ENCODE data around the gene RHAG. TPM values are rescaled to one million over a fixed set of nuclear protein-coding genes. Genes with fewer than 3 reads are reported as not detected.
A peak's percentile ranks its signal among the peaks of the same experiment; 100 is the strongest.

RHAG gene
- total RNA-seq, 1 donor from 2014 or later = not detected

GRCh38 chr6:49570474-49571079 lies 66.1 kb downstream of the RHAG start:
- no peaks in the 10 kb centered on the region for H3K9me3 Mint-ChIP-seq
- H3K27me3 Mint-ChIP-seq (ENCODE audit: low read depth) = no peaks in the 10 kb centered on the region
- no peak overlapping the region for H3K27ac Mint-ChIP-seq (ENCODE audit: unreplicated experiment)
- no peak overlapping the region for H3K4me3 Mint-ChIP-seq
- H3K36me3 Mint-ChIP-seq (ENCODE audit: low read depth) = no peaks in the 10 kb centered on the region
- no peak for DNase-seq (ENCODE audit: low read depth, low spot score)
- H3K4me1 Mint-ChIP-seq = no peaks in the 10 kb centered on the region
- TF ChIP-seq, protein P1, sequence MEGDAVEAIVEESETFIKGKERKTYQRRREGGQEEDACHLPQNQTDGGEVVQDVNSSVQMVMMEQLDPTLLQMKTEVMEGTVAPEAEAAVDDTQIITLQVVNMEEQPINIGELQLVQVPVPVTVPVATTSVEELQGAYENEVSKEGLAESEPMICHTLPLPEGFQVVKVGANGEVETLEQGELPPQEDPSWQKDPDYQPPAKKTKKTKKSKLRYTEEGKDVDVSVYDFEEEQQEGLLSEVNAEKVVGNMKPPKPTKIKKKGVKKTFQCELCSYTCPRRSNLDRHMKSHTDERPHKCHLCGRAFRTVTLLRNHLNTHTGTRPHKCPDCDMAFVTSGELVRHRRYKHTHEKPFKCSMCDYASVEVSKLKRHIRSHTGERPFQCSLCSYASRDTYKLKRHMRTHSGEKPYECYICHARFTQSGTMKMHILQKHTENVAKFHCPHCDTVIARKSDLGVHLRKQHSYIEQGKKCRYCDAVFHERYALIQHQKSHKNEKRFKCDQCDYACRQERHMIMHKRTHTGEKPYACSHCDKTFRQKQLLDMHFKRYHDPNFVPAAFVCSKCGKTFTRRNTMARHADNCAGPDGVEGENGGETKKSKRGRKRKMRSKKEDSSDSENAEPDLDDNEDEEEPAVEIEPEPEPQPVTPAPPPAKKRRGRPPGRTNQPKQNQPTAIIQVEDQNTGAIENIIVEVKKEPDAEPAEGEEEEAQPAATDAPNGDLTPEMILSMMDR (conservative IDR thresholded peaks at IDR 0.05) = no peak

GRCh38 chr6:49565855-49566254 lies 70.8 kb downstream of the RHAG start:
- H3K4me1 Mint-ChIP-seq = peaks cover 2% of the 10 kb centered on the region
- H3K27ac Mint-ChIP-seq (ENCODE audit: unreplicated experiment) = peak overlapping the region; percentile 16
- TF ChIP-seq, protein P1 (conservative IDR thresholded peaks at IDR 0.05) = no peak
- no peak overlapping the region for H3K4me3 Mint-ChIP-seq
- no peak for DNase-seq (ENCODE audit: low read depth, low spot score)
- H3K9me3 Mint-ChIP-seq = peaks cover 5% of the 10 kb centered on the region
- H3K27me3 Mint-ChIP-seq (ENCODE audit: low read depth) = no peaks in the 10 kb centered on the region
- H3K36me3 Mint-ChIP-seq (ENCODE audit: low read depth) = no peaks in the 10 kb centered on the region

DNA sequence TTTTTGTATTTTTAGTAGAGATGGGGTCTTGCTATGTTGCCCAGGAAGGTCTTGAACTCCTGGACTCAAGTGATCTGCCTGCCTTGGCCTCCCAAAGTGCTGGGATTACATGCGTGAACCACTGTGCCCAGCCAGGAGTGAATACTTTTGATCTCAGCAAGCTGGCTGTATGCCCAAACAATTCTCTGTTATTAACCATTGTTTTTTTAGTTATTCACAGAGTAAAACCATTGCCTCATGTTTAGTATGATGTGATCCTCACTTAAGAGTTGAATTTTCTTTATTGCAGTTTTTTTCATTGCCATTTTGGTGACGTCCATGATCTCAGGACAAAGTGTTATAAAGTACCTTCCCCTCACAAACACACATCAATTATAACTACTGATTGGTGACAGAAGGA lies 71.4 kb downstream of the RHAG start:
- Mint-ChIP-seq H3K27ac (ENCODE audit: unreplicated experiment) (no peak overlapping the region), H3K36me3 (ENCODE audit: low read depth) (no peaks in the 10 kb centered on the region), H3K27me3 (ENCODE audit: low read depth) (no peaks in the 10 kb centered on the region), H3K9me3 (peaks cover 5% of the 10 kb centered on the region), H3K4me3 (no peak overlapping the region), H3K4me1 (peaks cover 4% of the 10 kb centered on the region)
- TF ChIP-seq, protein P1 (conservative IDR thresholded peaks at IDR 0.05) = no peak
- DNase-seq (ENCODE audit: low read depth, low spot score) = no peak

DNA sequence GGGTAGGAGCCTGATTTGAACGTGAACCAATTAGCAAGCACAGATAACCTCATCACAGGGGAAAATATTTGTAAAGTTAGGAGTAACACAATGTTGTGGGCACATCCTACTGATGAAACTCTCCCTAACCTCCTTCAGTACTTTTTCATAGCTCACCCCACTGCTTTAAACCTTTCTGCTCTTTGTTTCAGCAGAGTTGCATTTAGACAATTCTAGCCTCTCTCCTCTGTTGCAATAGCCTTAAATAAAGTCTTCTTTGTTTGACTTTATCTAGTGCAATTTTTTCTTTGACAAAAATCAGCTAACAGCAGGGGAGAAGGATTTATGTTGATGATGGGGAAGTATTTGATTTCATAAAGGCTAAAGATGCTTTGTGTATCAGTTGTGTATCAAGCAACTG lies 72.1 kb downstream of the RHAG start:
- H3K4me3 Mint-ChIP-seq = no peak overlapping the region
- H3K4me1 Mint-ChIP-seq = peaks cover 4% of the 10 kb centered on the region
- no peaks in the 10 kb centered on the region for H3K27me3 Mint-ChIP-seq (ENCODE audit: low read depth)
- TF ChIP-seq, protein P1 (conservative IDR thresholded peaks at IDR 0.05) = no peak
- no peak for DNase-seq (ENCODE audit: low read depth, low spot score)
- H3K9me3 Mint-ChIP-seq = peaks cover 5% of the 10 kb centered on the region
- H3K27ac Mint-ChIP-seq (ENCODE audit: unreplicated experiment) = peak overlapping the region; percentile 43
- H3K36me3 Mint-ChIP-seq (ENCODE audit: low read depth) = no peaks in the 10 kb centered on the region

DNA sequence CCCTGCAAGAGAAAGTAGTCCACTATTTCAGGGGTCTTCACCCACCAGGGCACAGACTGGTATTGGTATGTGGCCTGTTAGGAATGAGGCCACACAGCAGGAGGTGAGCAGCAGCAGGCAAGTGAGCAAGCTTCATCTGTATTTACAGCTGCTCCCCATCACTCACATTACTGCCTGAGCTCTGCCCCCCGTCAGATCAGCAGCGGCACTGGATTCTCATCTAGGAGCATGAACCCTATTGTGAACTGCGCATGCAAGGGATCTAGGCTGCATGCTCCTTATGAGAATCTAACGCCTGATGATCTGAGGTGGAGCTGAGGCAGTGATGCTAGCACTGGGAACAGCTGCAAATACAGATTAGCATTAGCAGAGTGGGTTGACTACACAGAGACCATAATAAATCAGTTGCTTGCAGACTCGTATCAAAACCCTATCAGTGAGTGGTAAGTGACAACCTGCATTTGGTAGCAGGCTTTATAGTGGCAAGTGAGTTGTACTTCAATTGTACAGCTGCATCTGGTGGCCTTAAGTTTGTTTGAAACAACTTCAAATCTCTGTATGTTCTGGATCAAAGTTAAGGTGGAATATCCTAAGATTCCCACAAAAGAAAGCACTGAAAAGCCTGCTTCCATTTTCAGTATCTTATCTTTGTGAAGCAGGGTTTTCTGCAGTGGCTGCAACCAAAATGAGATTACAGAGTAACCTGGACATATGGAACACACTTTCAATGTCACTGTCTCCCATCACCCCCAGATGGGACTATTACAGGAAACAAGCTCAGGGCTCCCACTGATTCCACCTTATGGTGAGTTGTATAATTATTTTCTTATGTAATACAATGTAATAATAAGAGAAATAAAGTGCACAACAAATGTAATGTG lies 73.4 kb downstream of the RHAG start:
- TF ChIP-seq, protein P1 (conservative IDR thresholded peaks at IDR 0.05) = no peak
- Mint-ChIP-seq H3K36me3 (ENCODE audit: low read depth) (no peaks in the 10 kb centered on the region), H3K27me3 (ENCODE audit: low read depth) (no peaks in the 10 kb centered on the region), H3K4me1 (peaks cover 4% of the 10 kb centered on the region), H3K4me3 (no peak overlapping the region), H3K9me3 (peaks cover 5% of the 10 kb centered on the region), H3K27ac (ENCODE audit: unreplicated experiment) (no peak overlapping the region)
- DNase-seq (ENCODE audit: low read depth, low spot score) = no peak

Measured in neural crest cell (in vitro differentiated cells).